Psoas muscle (tissue), 8 donors: ENCODE data around the gene ARHGAP42. TPM values are rescaled to one million over a fixed set of nuclear protein-coding genes. Genes with fewer than 3 reads are reported as not detected.

Source experiments
- ATAC-seq, 4 donors: fragments of 200-7000 bp; cut with Tn5 transposase; one replicate each; pipeline ENCODE4 v1.9.1; 2020; ENCODE audit warnings: moderate library complexity in 3 of 4, mild to moderate bottlenecking in 2 of 4
- DNase-seq, 2 donors: peaks; one replicate each; pipeline ENCODE4 v3.0.0-alpha.2; 2020
- H3K27ac ChIP-seq: fragments of 200-600 bp; one replicate; pipeline ENCODE4 v1.8.0; 2022
- H3K27me3 ChIP-seq, 3 donors: fragments of 200-600 bp in 1 of 3; one replicate each; pipeline versions ENCODE4 v1.6.1 to v1.8.0; 2013 to 2022; ENCODE audit warnings: low read length in 2 of 3, mild to moderate bottlenecking in 2 of 3, moderate library complexity in 1 of 3; ENCODE audit not compliant: insufficient read depth in 3 of 3
- H3K36me3 ChIP-seq, 2 donors: fragments of 200-600 bp in 1 of 2; one replicate each; pipeline versions ENCODE4 v1.6.1 to v1.8.0; 2013 to 2022; ENCODE audit warnings: low read depth in 1 of 2, mild to moderate bottlenecking in 1 of 2, moderate library complexity in 1 of 2; ENCODE audit not compliant: insufficient read depth in 1 of 2
- H3K4me1 ChIP-seq: fragments of 200-600 bp; one replicate; pipeline ENCODE4 v1.8.0; 2022
- H3K4me3 ChIP-seq: fragments of 200-600 bp; one replicate; pipeline ENCODE4 v1.8.0; 2022; ENCODE audit warnings: mild to moderate bottlenecking
- H3K9me3 ChIP-seq: fragments of 200-600 bp; one replicate; pipeline ENCODE4 v1.8.0; 2022
- WGBS, 3 donors: extraction: QIAGEN DNeasy Blood & Tissue Kit; methylation state at CpG; one replicate each; pipeline versions ENCODE4 v1.1.6 to v1.1.7; 2013; 5-methylcytosine and 5-hydroxymethylcytosine counted together
- intact Hi-C, 2 donors: fragments of 100-400 bp; cut with DNase I; formaldehyde crosslinking; loops; one replicate each; pipeline versions ENCODE4 v1.11.0 to v1.14.2; 2022
- polyA plus RNA-seq, 3 donors: library from polyadenylated mRNA; stranded (reverse); fragments of 200-250 nt; gene quantifications; one replicate each; pipeline ENCODE4 v1.2.3, GENCODE V29; 2013
- total RNA-seq, 4 donors: library from RNA; stranded (reverse); fragmentation: NEBNext Ultra II Directional in 2 of 4; extraction: Animal tissue kit (Norgen Biotek cat#: 25700) in 2 of 4; gene quantifications; one replicate each; pipeline versions ENCODE4 v1.2.1 to v1.2.4, GENCODE V29; 2021 to 2023
- TF ChIP-seq, protein P1 (sequence below): fragments of 200-600 bp; IDR thresholded peaks from one replicate; pipeline ENCODE4 v1.8.0; 2022; ENCODE audit warnings: antibody characterized with exemption
- donor health status: healthy with polysubstance abuse.
- donor health status: DM: no; HTN: no; CAD: no; lungs with moderate emphysema.
- donor health status: Bipolar disorder and iron deficiency.
- donor health status: healthy.
- donor health status: DM: yes; HTN: yes; CAD: no.
- donor health status: DM: no; HTN: no; CAD: no.
- donor health status: DM: no; HTN: no; CAD: no.
- donor health status: DM: yes; HTN: yes; CAD: no.

ARHGAP42 gene
- total and polyA plus RNA-seq, 7 donors, result 3.8 to 12.3 (median 7.2) TPM

DNA sequence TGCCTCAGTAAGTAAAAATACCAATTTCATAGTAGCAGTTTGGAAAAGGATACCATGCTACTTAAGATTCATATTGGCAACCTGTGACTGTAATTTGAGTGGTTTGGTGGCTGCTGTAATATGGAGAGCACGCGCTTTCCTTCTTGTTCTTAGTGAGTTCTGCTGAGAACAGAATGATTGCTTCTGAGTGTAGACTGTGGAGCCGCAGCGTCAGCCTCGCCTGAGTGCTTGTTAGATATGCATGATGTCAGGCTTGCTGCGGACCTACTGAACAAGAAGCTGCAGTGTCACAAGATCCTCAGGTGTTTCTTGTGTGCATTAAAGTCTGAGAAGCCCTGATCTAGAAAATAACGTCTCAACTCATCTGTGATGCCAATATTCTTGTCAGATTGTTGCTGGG, 143.2 kb downstream of the ARHGAP42 start:
- Histone ChIP-seq H3K36me3 (no peaks in the 10 kb centered on the region), H3K4me1 (peaks cover 28% of the 10 kb centered on the region), H3K4me3 (peak overlapping the region; percentile 31), H3K9me3 (no peaks in the 10 kb centered on the region), H3K27me3 (no peaks in the 10 kb centered on the region), H3K27ac (peak overlapping the region; percentile 67)
- 24 to 29% (median 26%) methylated on average over 7 of the region's 7 CpGs for WGBS, 3 donors
- DNase-seq (peak; percentile 20 to 49), ATAC-seq (peak; percentile 65 to 78 (median 76))
- intact Hi-C loops, result no loop called here
- TF ChIP-seq, protein P1, sequence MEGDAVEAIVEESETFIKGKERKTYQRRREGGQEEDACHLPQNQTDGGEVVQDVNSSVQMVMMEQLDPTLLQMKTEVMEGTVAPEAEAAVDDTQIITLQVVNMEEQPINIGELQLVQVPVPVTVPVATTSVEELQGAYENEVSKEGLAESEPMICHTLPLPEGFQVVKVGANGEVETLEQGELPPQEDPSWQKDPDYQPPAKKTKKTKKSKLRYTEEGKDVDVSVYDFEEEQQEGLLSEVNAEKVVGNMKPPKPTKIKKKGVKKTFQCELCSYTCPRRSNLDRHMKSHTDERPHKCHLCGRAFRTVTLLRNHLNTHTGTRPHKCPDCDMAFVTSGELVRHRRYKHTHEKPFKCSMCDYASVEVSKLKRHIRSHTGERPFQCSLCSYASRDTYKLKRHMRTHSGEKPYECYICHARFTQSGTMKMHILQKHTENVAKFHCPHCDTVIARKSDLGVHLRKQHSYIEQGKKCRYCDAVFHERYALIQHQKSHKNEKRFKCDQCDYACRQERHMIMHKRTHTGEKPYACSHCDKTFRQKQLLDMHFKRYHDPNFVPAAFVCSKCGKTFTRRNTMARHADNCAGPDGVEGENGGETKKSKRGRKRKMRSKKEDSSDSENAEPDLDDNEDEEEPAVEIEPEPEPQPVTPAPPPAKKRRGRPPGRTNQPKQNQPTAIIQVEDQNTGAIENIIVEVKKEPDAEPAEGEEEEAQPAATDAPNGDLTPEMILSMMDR, result no peak

DNA sequence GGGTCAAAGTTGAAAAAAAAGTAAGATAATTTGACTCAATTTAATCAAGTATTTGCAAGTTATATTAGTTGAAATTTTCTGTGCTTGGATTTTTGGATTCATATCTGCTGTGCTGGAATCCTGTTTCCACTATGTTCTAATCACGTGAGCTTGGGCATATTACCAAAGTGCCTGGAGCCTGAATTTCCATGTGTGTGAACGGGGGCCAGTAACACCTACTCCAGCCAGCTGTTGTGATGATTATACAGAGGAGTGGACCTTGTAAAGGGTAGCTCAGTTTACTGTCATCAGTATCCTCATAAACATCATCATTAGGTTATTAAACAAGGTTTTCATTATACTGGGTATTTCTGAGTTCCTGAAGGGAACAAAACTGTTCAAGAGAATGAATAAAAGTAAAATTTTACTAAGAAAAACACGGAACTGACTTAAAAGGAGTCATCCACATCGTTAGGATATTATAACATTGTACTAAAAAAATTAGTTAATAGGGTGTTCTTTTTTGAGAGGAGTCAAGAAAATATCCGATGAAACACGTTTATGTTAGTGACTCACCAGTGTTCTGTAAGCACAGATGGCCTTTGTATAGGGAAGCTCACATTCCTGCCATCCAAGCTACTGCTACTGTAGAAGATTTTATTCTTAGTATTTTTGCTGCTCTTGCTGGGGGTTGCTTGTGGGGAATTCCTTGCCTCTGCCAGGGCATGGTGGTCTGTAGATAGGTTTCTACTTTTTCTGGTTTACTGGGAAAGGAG, 144.1 kb downstream of the ARHGAP42 start:
- WGBS, 3 donors, result 26 to 44% (median 30%) methylated on average over 6 of the region's 6 CpGs
- H3K27me3 ChIP-seq, result no peaks in the 10 kb centered on the region
- peaks cover 22% of the 10 kb centered on the region for H3K4me1 ChIP-seq
- no peaks in the 10 kb centered on the region for H3K36me3 ChIP-seq
- DNase-seq (no peak), ATAC-seq (peak; percentile 45 to 71 (median 51))
- H3K9me3 ChIP-seq, result no peaks in the 10 kb centered on the region
- intact Hi-C loops, result no loop called here
- H3K27ac ChIP-seq, result peak overlapping the region; percentile 67
- TF ChIP-seq, protein P1, result no peak
- H3K4me3 ChIP-seq, result peak overlapping the region; percentile 31

- Histone ChIP-seq H3K36me3 (no peaks in the 10 kb centered on the region), H3K4me3 (no peak overlapping the region), H3K27me3 (no peaks in the 10 kb centered on the region), H3K27ac (peak overlapping the region; percentile 67), H3K4me1 (peaks cover 22% of the 10 kb centered on the region), H3K9me3 (no peaks in the 10 kb centered on the region)
- DNase-seq (peak; percentile 40 to 59), ATAC-seq (peak; percentile 68 to 88 (median 83))
- 31 to 43% (median 32%) methylated on average over 5 of the region's 5 CpGs for WGBS, 3 donors
- TF ChIP-seq, protein P1, result no peak
- intact Hi-C loops, result no loop called here
These were observed 144.9 kb downstream of the ARHGAP42 start for GRCh38 chr11:100831929-100832494.

GRCh38 chr11:100832829-100833228, 145.7 kb downstream of the ARHGAP42 start:
- Histone ChIP-seq H3K4me3 (no peak overlapping the region), H3K36me3 (no peaks in the 10 kb centered on the region), H3K9me3 (no peaks in the 10 kb centered on the region), H3K27ac (peak overlapping the region; percentile 67), H3K27me3 (no peaks in the 10 kb centered on the region), H3K4me1 (peaks cover 22% of the 10 kb centered on the region)
- 82 to 94% (median 90%) methylated on average over 1 of the region's 1 CpG for WGBS, 3 donors
- ATAC-seq (no peak), DNase-seq (no peak)
- TF ChIP-seq, protein P1, result no peak
- intact Hi-C loops, result no loop called here
